WTC11 (cell line): Measurements from ENCODE around the gene ZIC2. TPM values are rescaled to one million over a fixed set of nuclear protein-coding genes. Genes with fewer than 3 reads are reported as not detected.

Experiments
- ATAC-seq: fragments of 200-7000 bp; cut with Tn5 transposase; 2 replicates; pipeline ENCODE4 v1.10.0; 2021; ENCODE audit warnings: mild to moderate bottlenecking, moderate library complexity
- CTCF ChIA-PET: fragments of 300-600 bp; sonication (Branson Sonifier 250); formaldehyde crosslinking; loops from one replicate; lab custom pipeline; 2021; ENCODE audit warnings: antibody characterized with exemption; lab: Charles Lee
- POLR2A ChIA-PET: fragments of 350-600 bp; sonication (Branson Sonifier 250); formaldehyde crosslinking; loops from one replicate; lab custom pipeline; 2021; ENCODE audit warnings: antibody characterized with exemption; lab: Charles Lee
- DNase-seq: peaks from one replicate; pipeline ENCODE4 v3.0.0; 2021; ENCODE audit warnings: low spot score
- H3K27ac Mint-ChIP-seq: 2 replicates; pipeline ENCODE4 v1.8.0; 2021; ENCODE audit warnings: mixed read lengths
- H3K27me3 Mint-ChIP-seq: 2 replicates; pipeline ENCODE4 v1.8.0; 2021; ENCODE audit warnings: low read depth, mild to moderate bottlenecking, moderate library complexity, mixed read lengths
- H3K36me3 Mint-ChIP-seq: 2 replicates; pipeline ENCODE4 v1.8.0; 2021; ENCODE audit warnings: mixed read lengths
- H3K4me1 Mint-ChIP-seq: 2 replicates; pipeline ENCODE4 v1.8.0; 2022; ENCODE audit warnings: mixed read lengths
- H3K4me3 Mint-ChIP-seq: 2 replicates; pipeline ENCODE4 v1.8.0; 2021; ENCODE audit warnings: mild to moderate bottlenecking, moderate library complexity, mixed read lengths
- H3K9me3 Mint-ChIP-seq: 2 replicates; pipeline ENCODE4 v1.8.0; 2021; ENCODE audit warnings: mixed read lengths
- ATF2 ChIP-seq: sonication (generic); formaldehyde crosslinking; IDR thresholded peaks from 2 replicates; pipeline ENCODE4 v1.8.1; 2022; ENCODE audit warnings: low read depth, missing genetic modification reagents, borderline replicate concordance
- CBFB ChIP-seq: sonication (generic); formaldehyde crosslinking; IDR thresholded peaks from 2 replicates; pipeline ENCODE4 v1.8.1; 2022; ENCODE audit warnings: mild to moderate bottlenecking, low read depth, missing genetic modification reagents
- FOXJ3 ChIP-seq: sonication (generic); formaldehyde crosslinking; IDR thresholded peaks from 2 replicates; pipeline ENCODE4 v1.9.0; 2021; ENCODE audit warnings: missing genetic modification reagents, mild to moderate bottlenecking, borderline replicate concordance
- FOXP1 ChIP-seq: sonication (generic); formaldehyde crosslinking; IDR thresholded peaks from 2 replicates; pipeline ENCODE4 v1.8.0; 2022; ENCODE audit warnings: missing genetic modification reagents, mild to moderate bottlenecking, moderate library complexity, borderline replicate concordance
- GTF2I ChIP-seq: fragments of 250-450 bp; sonication (Bioruptor Pico); conservative IDR thresholded peaks from 2 replicates; pipeline ENCODE4 v1.4.0; 2021; ENCODE audit warnings: mild to moderate bottlenecking
- JAZF1 ChIP-seq: fragments of 250-450 bp; sonication (Bioruptor Pico); IDR thresholded peaks from 2 replicates; pipeline ENCODE4 v1.9.0; 2021; ENCODE audit warnings: moderate library complexity, mild to moderate bottlenecking, inconsistent platforms
- KAT7 ChIP-seq: sonication (generic); formaldehyde crosslinking; IDR thresholded peaks from 2 replicates; pipeline ENCODE4 v1.8.1; 2023; ENCODE audit warnings: missing genetic modification reagents, mild to moderate bottlenecking, borderline replicate concordance
- NFYB ChIP-seq: sonication (generic); formaldehyde crosslinking; conservative IDR thresholded peaks from 2 replicates; pipeline ENCODE4 v1.8.0; 2022; ENCODE audit warnings: low read depth, missing genetic modification reagents
- NR1H2 ChIP-seq: sonication (generic); formaldehyde crosslinking; IDR thresholded peaks from 2 replicates; pipeline ENCODE4 v1.9.0; 2021; ENCODE audit warnings: mild to moderate bottlenecking, moderate library complexity, missing genetic modification reagents
- NR2C2 ChIP-seq: sonication (generic); formaldehyde crosslinking; IDR thresholded peaks from 2 replicates; pipeline ENCODE4 v1.8.0; 2022; ENCODE audit warnings: mild to moderate bottlenecking, missing genetic modification reagents
- NR3C1 ChIP-seq: sonication (generic); formaldehyde crosslinking; conservative IDR thresholded peaks from 2 replicates; pipeline ENCODE4 v1.8.1; 2023; ENCODE audit warnings: low read depth, mild to moderate bottlenecking, missing genetic modification reagents
- SMAD3 ChIP-seq: sonication (generic); formaldehyde crosslinking; IDR thresholded peaks from 2 replicates; pipeline ENCODE4 v1.8.0; 2022; ENCODE audit warnings: missing genetic modification reagents, mild to moderate bottlenecking, borderline replicate concordance
- TP53 ChIP-seq: sonication (generic); formaldehyde crosslinking; IDR thresholded peaks from 2 replicates; pipeline ENCODE4 v1.8.1; 2023; ENCODE audit warnings: mild to moderate bottlenecking, missing genetic modification reagents
- ZBTB21 ChIP-seq: sonication (generic); formaldehyde crosslinking; IDR thresholded peaks from 2 replicates; pipeline ENCODE4 v1.8.1; 2023; ENCODE audit warnings: mild to moderate bottlenecking, missing genetic modification reagents, borderline replicate concordance
- ZBTB43 ChIP-seq: sonication (generic); formaldehyde crosslinking; IDR thresholded peaks from 2 replicates; pipeline ENCODE4 v1.8.1; 2023; ENCODE audit warnings: mild to moderate bottlenecking, missing genetic modification reagents
- ZNF232 ChIP-seq: sonication (generic); formaldehyde crosslinking; IDR thresholded peaks from 2 replicates; pipeline ENCODE4 v1.8.0; 2022; ENCODE audit warnings: mild to moderate bottlenecking, missing genetic modification reagents
- total RNA-seq: library from RNA; stranded (reverse); gene quantifications from 3 replicates; pipeline ENCODE4 v1.2.3, GENCODE V29; 2021
- TF ChIP-seq, protein P1 (sequence below): fragments of 200-600 bp; IDR thresholded peaks from 2 replicates; pipeline ENCODE4 v1.8.0; 2022; ENCODE audit warnings: antibody characterized with exemption
- TF ChIP-seq, protein P2 (sequence below): sonication (generic); formaldehyde crosslinking; IDR thresholded peaks from 2 replicates; pipeline ENCODE4 v1.8.1; 2022; ENCODE audit warnings: missing genetic modification reagents, borderline replicate concordance
- TF ChIP-seq, protein P3 (sequence below): sonication (generic); formaldehyde crosslinking; IDR thresholded peaks from 2 replicates; pipeline ENCODE4 v1.8.1; 2022; ENCODE audit warnings: low read depth, mild to moderate bottlenecking, moderate library complexity, missing genetic modification reagents, borderline replicate concordance

Gene ZIC2
- total RNA-seq, 1 experiment from 2014 or later, result 344 TPM

- no peak for ATAC-seq
Observed at GRCh38 chr13:100022798-100023197, 41.2 kb downstream of the ZIC2 start.

GRCh38 chr13:100024023-100024422 is 42.4 kb downstream of the ZIC2 start:
- ATAC-seq, result no peak
- TF ChIP-seq FOXP1 (CRISPR knock-in tag) (no peak), SMAD3 (CRISPR knock-in tag) (no peak), ATF2 (CRISPR knock-in tag) (no peak), NR2C2 (CRISPR knock-in tag) (no peak), ZBTB21 (CRISPR knock-in tag) (no peak), GTF2I (CRISPR knock-in tag) (no peak), KAT7 (CRISPR knock-in tag) (no peak), ZNF232 (CRISPR knock-in tag) (no peak), NFYB (CRISPR knock-in tag) (no peak), JAZF1 (CRISPR knock-in tag) (no peak), TP53 (CRISPR knock-in tag) (no peak), ZBTB43 (no peak)
- TF ChIP-seq, protein P1, sequence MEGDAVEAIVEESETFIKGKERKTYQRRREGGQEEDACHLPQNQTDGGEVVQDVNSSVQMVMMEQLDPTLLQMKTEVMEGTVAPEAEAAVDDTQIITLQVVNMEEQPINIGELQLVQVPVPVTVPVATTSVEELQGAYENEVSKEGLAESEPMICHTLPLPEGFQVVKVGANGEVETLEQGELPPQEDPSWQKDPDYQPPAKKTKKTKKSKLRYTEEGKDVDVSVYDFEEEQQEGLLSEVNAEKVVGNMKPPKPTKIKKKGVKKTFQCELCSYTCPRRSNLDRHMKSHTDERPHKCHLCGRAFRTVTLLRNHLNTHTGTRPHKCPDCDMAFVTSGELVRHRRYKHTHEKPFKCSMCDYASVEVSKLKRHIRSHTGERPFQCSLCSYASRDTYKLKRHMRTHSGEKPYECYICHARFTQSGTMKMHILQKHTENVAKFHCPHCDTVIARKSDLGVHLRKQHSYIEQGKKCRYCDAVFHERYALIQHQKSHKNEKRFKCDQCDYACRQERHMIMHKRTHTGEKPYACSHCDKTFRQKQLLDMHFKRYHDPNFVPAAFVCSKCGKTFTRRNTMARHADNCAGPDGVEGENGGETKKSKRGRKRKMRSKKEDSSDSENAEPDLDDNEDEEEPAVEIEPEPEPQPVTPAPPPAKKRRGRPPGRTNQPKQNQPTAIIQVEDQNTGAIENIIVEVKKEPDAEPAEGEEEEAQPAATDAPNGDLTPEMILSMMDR, result no peak
- TF ChIP-seq, all 79 proteins: peak for 0
- DNase-seq, result no peak
- Mint-ChIP-seq H3K27me3 (no peaks in the 10 kb centered on the region), H3K9me3 (peaks cover 24% of the 10 kb centered on the region), H3K36me3 (peaks cover 10% of the 10 kb centered on the region), H3K4me3 (no peak overlapping the region), H3K27ac (no peak overlapping the region), H3K4me1 (peaks cover 20% of the 10 kb centered on the region)
- ChIA-PET CTCF (no interaction called here), POLR2A (no interaction called here)

More at GRCh38 chr13:100022798-100023197, 41.2 kb downstream of the ZIC2 start:
- Mint-ChIP-seq H3K27ac (no peak overlapping the region), H3K27me3 (no peaks in the 10 kb centered on the region), H3K4me1 (peaks cover 23% of the 10 kb centered on the region), H3K9me3 (peaks cover 23% of the 10 kb centered on the region), H3K4me3 (no peak overlapping the region), H3K36me3 (peaks cover 10% of the 10 kb centered on the region)
- TF ChIP-seq NR1H2, result no peak
- TF ChIP-seq CBFB (CRISPR knock-in tag), result no peak
- TF ChIP-seq, protein P2, sequence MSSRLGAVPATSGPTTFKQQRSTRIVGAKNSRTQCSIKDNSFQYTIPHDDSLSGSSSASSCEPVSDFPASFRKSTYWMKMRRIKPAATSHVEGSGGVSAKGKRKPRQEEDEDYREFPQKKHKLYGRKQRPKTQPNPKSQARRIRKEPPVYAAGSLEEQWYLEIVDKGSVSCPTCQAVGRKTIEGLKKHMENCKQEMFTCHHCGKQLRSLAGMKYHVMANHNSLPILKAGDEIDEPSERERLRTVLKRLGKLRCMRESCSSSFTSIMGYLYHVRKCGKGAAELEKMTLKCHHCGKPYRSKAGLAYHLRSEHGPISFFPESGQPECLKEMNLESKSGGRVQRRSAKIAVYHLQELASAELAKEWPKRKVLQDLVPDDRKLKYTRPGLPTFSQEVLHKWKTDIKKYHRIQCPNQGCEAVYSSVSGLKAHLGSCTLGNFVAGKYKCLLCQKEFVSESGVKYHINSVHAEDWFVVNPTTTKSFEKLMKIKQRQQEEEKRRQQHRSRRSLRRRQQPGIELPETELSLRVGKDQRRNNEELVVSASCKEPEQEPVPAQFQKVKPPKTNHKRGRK (CRISPR knock-in tag), result no peak
- TF ChIP-seq, protein P3, sequence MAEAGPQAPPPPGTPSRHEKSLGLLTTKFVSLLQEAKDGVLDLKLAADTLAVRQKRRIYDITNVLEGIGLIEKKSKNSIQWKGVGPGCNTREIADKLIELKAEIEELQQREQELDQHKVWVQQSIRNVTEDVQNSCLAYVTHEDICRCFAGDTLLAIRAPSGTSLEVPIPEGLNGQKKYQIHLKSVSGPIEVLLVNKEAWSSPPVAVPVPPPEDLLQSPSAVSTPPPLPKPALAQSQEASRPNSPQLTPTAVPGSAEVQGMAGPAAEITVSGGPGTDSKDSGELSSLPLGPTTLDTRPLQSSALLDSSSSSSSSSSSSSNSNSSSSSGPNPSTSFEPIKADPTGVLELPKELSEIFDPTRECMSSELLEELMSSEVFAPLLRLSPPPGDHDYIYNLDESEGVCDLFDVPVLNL (CRISPR knock-in tag), result no peak
- no peak for TF ChIP-seq FOXJ3 (CRISPR knock-in tag)
- no peak for TF ChIP-seq NR3C1 (CRISPR knock-in tag)
- no peak for TF ChIP-seq NR2C2 (CRISPR knock-in tag)
- CTCF ChIA-PET, result no interaction called here
- no peak for DNase-seq
- POLR2A ChIA-PET, result no interaction called here
